Daoy (cell line): ENCODE measurements around the gene FRZB. TPM values are rescaled to one million over a fixed set of nuclear protein-coding genes. Genes with fewer than 3 reads are reported as not detected.
A peak's percentile ranks its signal among the peaks of the same experiment; 100 is the strongest.
"Not testable (repeated sequence)": the region's sequence is repeated elsewhere in the genome, so short reads cannot be mapped to it uniquely, and the experiment has no call there.

Experiments used
- DNase-seq: peaks from one replicate; pipeline ENCODE4 v3.0.0-alpha.2; 2015; ENCODE audit warnings: low read depth
- total RNA-seq: library from RNA; depleted of rRNA; stranded (reverse); fragments of >200 nt; shearing (Covaris generic); gene quantifications from 2 replicates; pipeline ENCODE4 v1.2.3, GENCODE V29; 2014; rRNA removed

Gene FRZB, protein sequence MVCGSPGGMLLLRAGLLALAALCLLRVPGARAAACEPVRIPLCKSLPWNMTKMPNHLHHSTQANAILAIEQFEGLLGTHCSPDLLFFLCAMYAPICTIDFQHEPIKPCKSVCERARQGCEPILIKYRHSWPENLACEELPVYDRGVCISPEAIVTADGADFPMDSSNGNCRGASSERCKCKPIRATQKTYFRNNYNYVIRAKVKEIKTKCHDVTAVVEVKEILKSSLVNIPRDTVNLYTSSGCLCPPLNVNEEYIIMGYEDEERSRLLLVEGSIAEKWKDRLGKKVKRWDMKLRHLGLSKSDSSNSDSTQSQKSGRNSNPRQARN
- total RNA-seq: not detected in 2 replicates

DNA sequence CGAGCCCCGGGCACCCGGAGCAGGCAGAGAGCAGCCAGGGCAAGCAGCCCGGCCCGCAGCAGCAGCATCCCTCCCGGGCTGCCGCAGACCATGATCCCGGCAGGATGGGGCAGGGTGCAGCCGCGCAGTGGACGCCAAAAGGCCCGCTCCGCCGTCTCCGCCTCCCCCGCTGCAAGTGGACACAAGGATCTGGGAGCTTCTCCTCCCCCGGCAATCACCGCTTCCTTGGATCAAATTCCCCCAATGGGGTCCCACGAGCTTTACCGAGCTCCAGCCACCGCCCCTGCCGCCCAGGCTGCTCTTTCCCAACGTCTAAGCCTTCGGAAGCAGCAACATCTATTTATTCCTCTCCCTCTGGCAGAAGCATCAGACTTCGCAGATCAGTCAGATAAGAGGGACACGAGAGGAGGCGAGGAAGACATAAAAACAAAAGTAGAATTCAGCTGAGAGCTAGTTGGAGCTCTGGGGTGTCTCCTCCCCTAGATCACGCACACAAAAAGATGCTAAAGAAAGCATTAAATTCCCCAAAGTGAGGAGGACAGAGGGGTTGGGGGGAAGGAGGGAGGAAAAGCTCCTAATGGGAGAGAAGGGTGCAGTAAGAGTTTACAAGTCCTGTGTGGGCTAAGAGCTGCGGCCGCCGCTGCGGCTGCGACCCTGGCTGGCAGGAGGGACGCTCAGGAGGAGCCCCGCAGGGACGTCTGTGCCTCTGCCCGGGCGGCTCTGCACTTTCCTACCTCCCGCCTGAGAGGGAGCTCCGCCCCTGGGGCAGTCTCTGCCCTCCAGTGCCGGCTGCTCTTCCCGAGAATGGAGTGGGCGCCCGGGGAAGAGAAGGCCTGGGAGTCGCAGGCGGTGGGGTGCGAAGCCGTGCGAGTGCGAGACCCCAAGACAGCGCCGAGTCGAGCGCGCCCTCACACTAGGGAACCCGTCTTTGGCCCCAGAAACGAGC is at the start of gene FRZB:
FRZB (minus strand) TSS at position 177 of the 946 bp plus-strand sequence; CDS start at position 92, 85 bp downstream.
- DNase-seq: peak; percentile 42

DNA sequence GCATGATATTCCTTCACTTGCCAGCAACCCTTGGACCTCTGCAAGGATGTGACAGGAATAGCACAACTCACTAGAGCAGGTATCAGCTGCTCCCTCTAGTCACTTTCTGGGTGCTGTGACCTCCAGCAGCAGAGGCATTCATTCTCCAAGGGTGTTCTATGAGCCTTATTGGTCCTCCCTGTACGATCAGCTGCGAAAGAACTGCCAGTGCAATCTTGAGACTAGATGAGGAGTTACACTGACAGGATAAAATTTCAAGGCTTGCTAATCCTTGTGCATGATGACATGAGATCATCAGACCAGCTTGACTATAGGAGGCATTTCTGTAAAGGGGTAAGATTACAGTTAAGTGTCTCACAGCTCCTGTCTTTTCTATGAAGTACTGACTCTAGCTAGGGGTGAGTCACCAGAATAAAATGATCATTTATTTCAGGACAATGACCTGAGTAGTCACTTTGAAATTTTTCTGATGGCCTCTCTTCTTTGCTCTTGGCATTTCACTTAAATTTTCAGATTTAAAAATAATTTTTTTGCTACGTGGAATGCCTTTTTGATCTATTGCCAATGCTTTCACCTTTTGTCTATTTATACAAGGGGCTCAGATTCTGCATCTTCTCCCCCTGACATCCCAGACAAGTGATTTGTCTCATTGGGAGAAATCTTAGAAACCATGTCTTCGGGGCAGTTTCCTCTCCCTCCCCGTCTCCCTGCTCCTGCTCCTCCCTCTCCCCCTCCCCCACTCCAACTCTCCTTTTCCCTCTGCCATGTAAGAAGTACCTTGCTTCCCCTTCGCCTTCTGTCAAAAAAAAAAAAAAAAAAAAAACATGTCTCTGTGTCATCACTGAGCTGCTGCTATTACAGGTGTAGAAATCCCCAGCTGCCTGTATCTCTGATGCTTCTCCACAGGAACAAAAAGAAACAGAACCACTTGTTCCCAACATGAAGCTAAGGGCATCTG is 49.2 kb upstream of the FRZB start:
- peak; percentile 66 for DNase-seq

DNA sequence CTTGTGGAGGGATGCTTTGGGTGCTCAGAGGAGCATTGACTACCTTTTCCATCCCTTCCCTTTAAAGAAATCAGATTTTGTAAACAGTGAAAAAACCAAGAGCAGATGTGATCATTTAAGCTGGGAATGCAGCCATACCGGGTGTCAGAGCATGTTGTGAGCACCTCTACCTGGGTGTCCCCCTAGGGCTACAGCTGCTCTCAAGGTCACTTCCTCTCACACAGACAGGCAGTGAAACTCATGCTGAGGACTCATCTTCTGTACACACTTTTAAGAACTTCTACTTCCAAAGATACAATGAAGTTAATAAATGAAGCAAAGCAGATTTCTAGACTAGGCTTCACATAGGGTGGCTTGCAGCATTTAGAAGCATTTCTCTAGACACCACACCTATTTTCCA is 48.4 kb upstream of the FRZB start:
- no peak for DNase-seq

DNA sequence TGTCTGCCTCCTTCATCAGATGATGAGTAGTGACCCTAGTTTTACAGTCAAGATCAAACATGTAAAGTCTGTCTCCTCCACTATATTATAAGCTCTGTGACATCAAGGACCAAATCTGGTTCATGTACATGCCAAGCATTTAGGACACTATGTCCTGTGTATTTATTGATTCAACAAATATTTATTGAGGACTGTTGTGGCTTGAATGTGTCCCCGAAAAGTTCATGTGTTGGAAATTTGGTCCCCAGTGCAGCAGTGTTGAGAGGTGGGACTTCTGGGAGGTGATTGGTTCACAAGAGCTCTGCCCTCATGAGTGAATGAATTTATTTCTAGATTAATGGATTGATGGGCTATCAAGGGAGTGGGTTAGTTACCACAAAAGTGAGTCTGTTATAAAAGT is 46.6 kb upstream of the FRZB start:
- DNase-seq: no peak

DNA sequence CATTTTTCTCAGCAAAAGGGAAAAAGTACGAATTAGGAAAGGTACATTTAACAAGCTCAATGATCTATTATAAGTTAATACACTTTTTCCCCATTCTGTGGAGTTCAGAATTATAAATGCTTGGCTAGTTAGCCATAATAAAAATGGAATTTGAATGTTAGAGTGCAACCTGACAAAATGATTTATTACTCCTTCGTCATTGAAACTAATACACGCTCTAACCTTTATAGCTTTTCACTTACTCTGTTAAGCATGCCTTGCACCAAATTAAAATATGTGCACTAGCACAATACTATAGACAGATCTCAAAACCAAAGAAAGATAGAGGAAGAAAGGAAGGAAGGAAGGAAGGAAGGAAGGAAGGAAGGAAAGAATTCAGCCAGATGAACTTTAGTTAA is 46.1 kb upstream of the FRZB start:
- no peak for DNase-seq

DNA sequence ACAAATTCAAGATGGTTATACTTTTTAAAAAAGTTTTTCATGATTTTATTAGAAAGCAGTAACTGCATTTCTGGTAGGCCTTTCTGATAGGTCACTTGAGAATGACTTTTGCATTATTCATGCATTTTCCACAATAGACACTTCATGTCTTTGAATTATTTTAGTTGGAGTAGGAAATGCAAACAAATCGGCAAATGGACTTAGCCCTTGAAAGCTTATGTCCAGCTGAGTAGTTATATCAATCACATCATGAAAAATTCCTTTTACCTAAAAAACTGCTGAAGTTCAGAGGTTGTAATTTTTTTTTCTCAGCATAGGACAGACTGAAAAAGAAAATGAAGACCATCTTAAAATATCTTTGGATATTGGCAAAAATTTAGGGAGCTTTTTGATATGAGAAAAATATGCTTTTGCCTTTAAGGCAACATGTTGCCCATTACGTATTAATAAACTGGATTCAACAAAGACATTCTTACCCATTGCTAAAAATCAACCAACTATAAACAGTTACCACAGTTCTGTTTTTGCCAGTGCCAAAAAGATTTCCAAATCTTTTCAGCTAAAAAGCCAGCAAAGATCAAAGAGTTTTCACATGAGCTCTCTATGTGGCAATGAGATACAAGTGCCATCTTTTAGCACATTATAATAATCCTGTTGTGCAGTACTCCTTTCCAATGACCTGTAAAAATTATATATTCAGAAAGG is 45.5 kb upstream of the FRZB start:
- DNase-seq: no peak

DNA sequence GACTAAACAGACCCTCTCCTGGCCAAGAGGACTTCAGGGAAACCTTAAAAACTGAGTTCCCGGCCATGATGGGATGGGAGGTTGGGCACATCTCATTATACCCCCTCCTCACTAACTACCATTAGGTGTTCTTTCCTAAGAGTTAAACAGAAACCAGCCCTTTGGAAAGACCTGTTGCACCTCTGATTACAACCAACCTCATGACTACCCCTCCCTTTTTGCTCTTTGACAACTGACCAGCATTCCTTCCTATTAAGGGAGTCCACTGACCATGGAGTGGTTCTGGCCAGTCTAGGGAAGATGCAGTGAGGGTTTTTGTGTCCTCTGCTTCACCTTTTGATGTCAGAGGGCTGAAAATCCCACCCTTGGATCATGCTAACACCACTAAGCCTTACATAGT is 44.5 kb upstream of the FRZB start:
- no peak for DNase-seq

DNA sequence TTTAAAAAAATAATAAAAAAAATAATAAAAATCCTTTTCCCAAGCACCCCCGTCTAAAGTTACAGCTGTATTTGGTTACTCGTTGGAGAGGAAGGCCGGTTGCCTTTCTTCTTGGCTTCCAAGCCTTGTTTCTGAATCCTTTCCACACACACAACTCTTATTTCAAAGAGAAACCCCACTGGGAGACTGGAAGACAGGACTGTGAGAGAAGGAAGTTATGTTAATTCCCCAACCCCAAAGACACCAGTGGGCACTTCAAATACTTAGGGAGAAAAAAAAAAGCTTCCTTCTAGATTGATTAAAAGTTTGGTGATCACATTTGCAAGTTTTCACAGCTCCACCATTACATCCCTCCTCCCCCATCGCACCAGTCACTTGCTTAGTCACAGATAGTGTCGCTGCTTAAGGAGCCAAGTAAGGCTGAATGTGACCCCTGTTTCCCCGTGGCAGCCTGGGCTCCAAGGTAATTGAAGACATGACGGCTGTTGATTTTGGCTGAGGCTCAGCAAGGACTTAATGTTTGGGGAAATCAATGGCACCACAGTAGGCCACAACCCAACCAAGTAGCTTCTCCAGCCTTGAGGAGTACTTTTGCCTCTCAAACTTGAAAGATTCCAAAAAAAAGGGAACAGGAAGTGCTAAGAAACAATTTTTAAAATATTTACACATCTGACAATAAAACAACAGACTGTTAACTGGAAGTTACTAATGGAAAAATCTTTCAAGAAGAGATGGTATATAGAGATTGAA is 40.8 kb upstream of the FRZB start:
- DNase-seq: peak; percentile 19

DNA sequence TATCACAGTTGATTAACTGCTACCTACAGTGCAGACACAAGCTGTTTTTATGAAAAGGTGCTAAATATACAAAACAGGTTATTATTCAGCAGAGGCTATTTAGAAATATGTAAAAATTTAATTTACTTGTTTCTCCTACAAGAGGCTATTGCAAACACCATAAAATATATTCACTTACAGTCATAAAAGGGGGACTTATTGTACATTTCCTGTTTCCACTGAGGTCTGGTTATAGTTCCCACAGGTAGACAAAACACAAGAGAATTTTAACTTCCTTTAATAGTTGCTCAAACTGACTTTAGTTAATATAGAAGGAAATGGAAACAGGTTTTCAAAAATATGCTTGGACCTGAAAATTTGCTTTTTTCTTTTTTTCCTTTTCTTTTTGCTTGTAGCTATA is 40.0 kb upstream of the FRZB start:
- DNase-seq: no peak

DNA sequence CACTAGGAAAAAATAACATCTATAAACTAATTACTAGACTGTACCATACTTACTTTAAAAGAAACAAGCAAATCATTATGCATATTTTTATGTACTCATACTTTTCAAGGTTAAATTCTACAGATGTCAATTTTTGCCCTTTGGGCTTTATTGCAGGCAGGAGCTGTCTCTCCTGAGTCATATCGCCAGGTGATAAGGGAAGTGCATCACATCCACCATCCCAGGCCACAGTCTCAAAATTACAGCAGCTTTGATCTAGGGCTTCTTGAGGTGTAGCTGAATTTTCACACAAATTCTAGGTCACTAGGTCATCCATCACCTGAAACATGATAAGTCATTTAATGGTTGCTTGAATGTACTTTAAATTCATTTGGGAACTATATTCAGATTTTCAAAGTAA is 38.4 kb upstream of the FRZB start:
- no peak for DNase-seq

DNA sequence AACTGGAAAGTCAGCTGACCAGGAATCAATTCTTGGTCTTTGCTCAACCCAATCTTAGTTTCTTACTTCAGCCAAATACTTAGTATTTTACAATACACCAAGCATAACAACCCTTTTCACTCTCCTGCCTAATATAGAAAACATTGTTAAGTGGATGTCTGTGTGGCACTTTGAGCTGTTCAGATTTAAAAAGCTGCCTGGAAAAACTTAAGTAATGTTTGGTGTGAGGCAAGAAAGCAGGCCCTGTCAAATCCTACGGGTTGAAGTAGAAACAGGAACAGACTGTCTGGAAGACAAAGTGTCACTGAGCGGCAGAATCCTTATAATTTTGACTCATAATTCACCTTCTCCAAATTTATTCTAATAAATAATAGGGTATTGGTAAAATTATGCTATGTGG is 37.1 kb upstream of the FRZB start:
- no peak for DNase-seq

DNA sequence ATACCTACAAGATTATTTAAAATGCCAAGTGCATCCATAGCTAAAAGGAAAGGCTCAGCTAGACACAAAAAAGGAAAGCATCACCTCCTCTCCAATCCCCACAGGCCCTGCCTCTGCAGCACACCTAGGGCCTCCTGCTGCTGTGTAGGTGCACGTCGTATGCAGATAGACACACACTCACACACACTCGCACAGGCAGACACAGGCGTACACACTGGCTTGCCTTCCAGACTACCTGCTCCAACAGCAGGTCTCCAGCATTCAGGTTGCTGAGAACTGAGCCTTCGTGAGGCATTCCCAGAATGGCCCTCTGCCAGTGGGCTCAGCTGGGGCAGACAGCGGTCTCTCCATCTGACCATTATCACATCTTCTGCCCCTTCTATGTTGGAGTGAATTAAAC is 35.3 kb upstream of the FRZB start:
- no peak for DNase-seq

DNA sequence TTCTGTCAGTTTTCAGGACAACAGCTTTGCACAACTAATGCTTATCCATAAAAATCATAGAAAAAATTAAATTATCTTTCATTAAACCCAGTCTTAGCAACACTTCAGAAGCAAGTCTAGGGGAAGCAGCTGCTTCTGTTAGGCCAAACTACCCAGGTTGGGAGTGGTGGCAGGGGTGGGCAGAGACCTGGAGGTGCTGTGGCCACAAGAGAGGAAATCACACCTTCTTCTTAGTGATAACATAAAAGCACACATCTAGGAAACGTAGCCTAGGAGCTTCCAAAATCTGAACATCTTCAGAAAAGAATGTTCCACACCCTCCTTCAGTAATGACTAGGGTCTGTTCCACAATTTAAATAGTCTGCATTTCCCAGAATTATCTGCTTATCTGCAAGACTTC is 32.3 kb upstream of the FRZB start:
- no peak for DNase-seq

DNA sequence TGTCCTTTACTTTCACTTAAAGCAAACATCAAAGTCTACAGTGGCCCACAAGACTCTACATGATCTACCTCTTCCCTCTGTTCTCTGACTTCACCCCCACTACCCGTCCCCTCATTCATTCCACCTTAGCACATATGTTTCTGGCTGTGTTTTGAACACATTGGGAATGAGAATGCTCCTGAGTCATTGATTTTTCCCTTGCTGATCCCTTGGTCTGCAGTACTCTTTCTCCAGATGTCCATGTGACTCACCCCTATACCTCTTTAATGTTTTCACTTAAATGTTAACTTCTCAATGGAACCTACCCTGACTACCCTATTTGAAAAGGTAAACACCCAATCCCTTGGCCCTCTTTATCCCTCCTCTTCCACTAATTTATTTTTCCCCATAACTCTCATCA is 30.7 kb upstream of the FRZB start:
- DNase-seq: no peak

DNA sequence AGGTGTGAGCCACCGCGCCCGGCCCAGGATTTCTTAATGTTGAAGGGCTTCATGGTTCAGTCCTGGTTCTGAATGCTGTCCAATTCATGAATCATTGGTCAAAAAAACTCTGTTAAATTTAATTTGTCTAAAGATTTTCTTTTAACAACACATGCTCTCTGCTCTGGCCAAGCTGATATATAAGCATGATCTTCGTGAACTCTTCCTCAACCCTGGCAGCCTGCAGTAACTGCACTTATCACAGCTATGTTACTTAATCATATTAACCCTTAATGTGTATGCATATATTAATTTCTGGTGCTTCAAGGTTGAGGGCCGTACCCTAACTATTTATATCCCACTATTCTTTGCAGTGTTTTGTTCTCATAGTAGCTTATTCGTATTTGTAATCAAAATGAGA is 29.4 kb upstream of the FRZB start:
- DNase-seq: no peak

DNA sequence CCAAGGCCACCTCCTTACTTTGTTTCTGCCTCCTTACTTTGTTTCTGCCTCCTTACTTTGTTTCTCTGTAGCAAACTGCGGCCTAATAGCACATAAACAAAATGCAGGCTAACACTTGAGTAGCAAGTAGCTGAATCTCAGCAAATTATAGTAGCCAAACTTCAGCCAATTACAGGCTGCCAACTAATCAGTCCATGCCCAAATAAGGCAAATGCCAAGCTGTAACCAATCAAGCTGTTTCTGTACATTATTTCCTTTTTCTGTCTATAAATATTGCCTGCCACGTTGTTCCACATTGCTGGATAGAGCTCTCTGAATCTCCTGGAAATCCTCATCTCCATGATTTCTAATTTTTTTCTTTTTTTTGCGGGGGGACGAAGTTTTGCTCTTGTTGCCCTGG is 28.7 kb upstream of the FRZB start:
- no peak for DNase-seq

DNA sequence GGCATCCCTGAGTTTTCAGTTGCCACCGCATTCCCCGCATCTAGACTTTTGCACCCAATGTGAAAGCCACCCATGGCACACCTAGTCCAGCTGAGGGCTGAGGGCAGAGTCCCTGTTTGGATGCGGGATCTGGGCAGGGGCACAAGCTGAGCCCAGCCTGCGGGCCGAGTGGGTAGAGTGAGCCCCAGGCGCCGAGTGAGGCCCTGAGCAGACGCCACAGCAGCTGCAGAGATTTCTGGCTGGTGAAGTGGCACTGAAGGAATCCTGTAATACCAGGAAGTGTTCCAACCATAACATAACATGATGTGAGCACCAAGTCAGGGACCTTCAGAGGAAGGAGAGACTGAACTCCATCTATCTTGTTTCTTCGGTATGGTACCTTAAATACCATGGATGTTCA is 27.7 kb upstream of the FRZB start:
- DNase-seq: no peak

DNA sequence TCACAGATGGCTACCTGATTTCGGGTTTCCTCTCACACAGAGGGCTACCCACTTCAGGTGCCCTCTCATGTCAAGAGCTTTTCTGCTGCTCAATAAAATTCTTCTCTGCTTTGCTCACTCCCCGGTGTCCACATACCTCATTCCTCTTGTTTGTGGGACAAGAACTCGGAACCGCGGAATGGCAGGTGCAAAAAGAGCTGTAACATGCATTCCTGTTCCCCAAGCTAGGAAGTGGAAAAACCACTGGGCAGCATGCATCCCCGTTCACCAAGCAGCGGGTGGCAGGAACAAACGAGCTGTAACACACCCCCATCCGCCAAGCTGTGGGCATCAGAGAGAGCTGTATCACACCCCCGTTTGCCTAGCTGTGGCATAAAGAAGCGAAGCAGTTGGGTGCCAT is 27.2 kb upstream of the FRZB start:
- no peak for DNase-seq

DNA sequence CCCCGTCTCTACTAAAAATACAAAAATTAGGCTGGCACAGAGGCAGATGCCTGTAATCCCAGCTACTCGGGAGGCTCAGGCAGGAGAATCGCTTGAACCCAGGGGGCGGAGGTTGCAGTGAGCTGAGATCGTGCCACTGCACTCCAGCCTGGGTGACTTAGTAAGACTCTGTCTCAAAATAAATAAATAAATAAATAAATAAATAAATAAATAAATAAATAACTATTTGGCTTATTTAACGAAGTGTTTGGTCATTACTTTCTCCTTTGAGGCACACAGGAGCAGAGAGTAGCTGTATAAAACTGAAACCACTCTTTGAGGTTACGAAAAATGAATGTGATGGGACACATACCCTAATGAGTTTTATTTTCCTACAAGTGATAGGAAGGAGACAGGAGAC is 26.6 kb upstream of the FRZB start:
- not testable (repeated sequence) for DNase-seq

DNA sequence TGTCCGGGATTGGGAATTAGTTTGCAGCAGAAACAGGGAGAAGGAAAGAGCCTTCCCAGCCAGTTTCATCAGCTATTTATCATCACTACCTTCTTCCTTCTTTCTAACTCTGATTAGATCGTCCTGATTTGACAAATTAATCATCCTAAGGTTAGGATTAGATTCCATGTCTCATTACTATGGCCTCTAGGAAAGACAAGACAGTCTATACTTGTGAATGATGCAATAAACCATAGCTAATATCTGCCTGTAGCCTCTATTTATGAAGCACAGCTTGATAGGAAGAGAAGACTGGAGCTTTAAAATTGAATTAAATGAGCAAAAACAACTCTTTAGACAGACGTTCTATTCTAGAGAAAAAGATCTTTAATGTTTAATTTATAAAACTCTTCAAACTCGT is 25.2 kb upstream of the FRZB start:
- DNase-seq: no peak
